IMR-90 (cell line): ENCODE measurements around the gene ROCK1. TPM values are rescaled to one million over a fixed set of nuclear protein-coding genes. Genes with fewer than 3 reads are reported as not detected.

Experiments used
- ATAC-seq: fragments of 200-7000 bp; cut with Tn5 transposase; 2 replicates; pipeline ENCODE4 v1.9.1; 2020; ENCODE audit warnings: low read depth, mild to moderate bottlenecking, moderate library complexity
- BruUV-seq: library from RNA; stranded (reverse); fragments of 400-500 nt; replicated peaks from 2 replicates; lab custom pipeline; 2021; lab: Mats Ljungman, UMichigan
- CTCF ChIA-PET: fragments of 300-600 bp; formaldehyde crosslinking; extraction: SDS; loops from one replicate; lab custom pipeline; 2021; ENCODE audit warnings: antibody characterized with exemption; lab: Yijun Ruan, JAX
- POLR2A ChIA-PET: fragments of 300-600 bp; sonication (Branson Sonifier 250); formaldehyde crosslinking; loops from one replicate; lab custom pipeline; 2022; ENCODE audit warnings: antibody characterized with exemption; ENCODE audit not compliant: unreplicated experiment; lab: Charles Lee
- DNase-seq: peaks from one replicate; pipeline ENCODE4 v3.0.0; 2013
- H2AFZ ChIP-seq: replicated peaks from 2 replicates; pipeline ENCODE3; 2013; ENCODE audit warnings: low read length, mild to moderate bottlenecking; ENCODE audit not compliant: poor library complexity
- H2AK5ac ChIP-seq: 2 replicates; pipeline ENCODE4 v1.6.1; 2013; ENCODE audit warnings: low read depth, low read length, inconsistent platforms
- H2AK9ac ChIP-seq: replicated peaks from 2 replicates; pipeline ENCODE3; 2013; ENCODE audit warnings: mild to moderate bottlenecking, low read depth, low read length, moderate library complexity; ENCODE audit not compliant: poor library complexity
- H2BK120ac ChIP-seq: 2 replicates; pipeline ENCODE4 v1.6.1; 2013; ENCODE audit warnings: low read depth, low read length, inconsistent platforms
- H2BK15ac ChIP-seq: 3 replicates; pipeline ENCODE4 v1.6.1; 2013; ENCODE audit warnings: low read depth, low read length, inconsistent platforms
- H2BK20ac ChIP-seq: 2 replicates; pipeline ENCODE4 v1.6.1; 2013; ENCODE audit warnings: low read depth, mild to moderate bottlenecking, inconsistent platforms, low read length, moderate library complexity
- H2BK5ac ChIP-seq: 2 replicates; pipeline ENCODE4 v1.6.1; 2013; ENCODE audit warnings: mild to moderate bottlenecking, low read depth, low read length, inconsistent platforms; ENCODE audit not compliant: poor library complexity, severe bottlenecking
- H3K14ac ChIP-seq: replicated peaks from 2 replicates; pipeline ENCODE4 v1.6.1; 2013; ENCODE audit warnings: low read depth, low read length, inconsistent platforms
- H3K18ac ChIP-seq: 2 replicates; pipeline ENCODE4 v1.6.1; 2013; ENCODE audit warnings: low read depth, low read length, control low read depth
- H3K23ac ChIP-seq: 2 replicates; pipeline ENCODE4 v1.6.1; 2013; ENCODE audit warnings: low read depth, low read length, inconsistent platforms
- H3K27ac ChIP-seq: 2 replicates; pipeline ENCODE4 v1.5.1; 2013; ENCODE audit warnings: mild to moderate bottlenecking, control low read depth, low read length; ENCODE audit not compliant: insufficient read depth
- H3K27me3 ChIP-seq: 2 replicates; pipeline ENCODE4 v1.6.1; 2013; ENCODE audit warnings: low read length; ENCODE audit not compliant: control insufficient read depth, insufficient read depth
- H3K36me3 ChIP-seq: 2 replicates; pipeline ENCODE4 v1.6.1; 2013; ENCODE audit warnings: low read length, mixed read lengths; ENCODE audit not compliant: control insufficient read depth, insufficient read depth
- H3K4ac ChIP-seq: 2 replicates; pipeline ENCODE4 v1.6.1; 2013; ENCODE audit warnings: low read depth, low read length, inconsistent platforms
- H3K4me1 ChIP-seq: 2 replicates; pipeline ENCODE4 v1.6.1; 2013; ENCODE audit warnings: low read length, mixed read lengths; ENCODE audit not compliant: control insufficient read depth, insufficient read depth
- H3K4me2 ChIP-seq: 2 replicates; pipeline ENCODE4 v1.6.1; 2013; ENCODE audit warnings: low read depth, mild to moderate bottlenecking, control low read depth, low read length, moderate library complexity
- H3K4me3 ChIP-seq: 2 replicates; pipeline ENCODE4 v1.5.1; 2013; ENCODE audit warnings: low read depth, mild to moderate bottlenecking, control low read depth, low read length, moderate library complexity; ENCODE audit not compliant: insufficient read depth
- H3K56ac ChIP-seq: 2 replicates; pipeline ENCODE4 v1.6.1; 2013; ENCODE audit warnings: low read length, inconsistent platforms; ENCODE audit not compliant: insufficient read depth; ENCODE audit errors: extremely low read depth
- H3K79me1 ChIP-seq, 2 experiments: 2 replicates each; pipeline ENCODE4 v1.6.1; 2013; ENCODE audit warnings: low read length in 2 of 2, inconsistent platforms in 1 of 2, low read depth in 1 of 2
- H3K9ac ChIP-seq: 2 replicates; pipeline ENCODE4 v1.6.1; 2013; ENCODE audit warnings: low read depth, low read length, control low read depth
- H3K9me1 ChIP-seq: 2 replicates; pipeline ENCODE4 v1.6.1; 2013; ENCODE audit warnings: low read length, inconsistent platforms; ENCODE audit not compliant: insufficient read depth
- H3K9me3 ChIP-seq: 2 replicates; pipeline ENCODE4 v1.6.1; 2013; ENCODE audit warnings: low read length; ENCODE audit not compliant: control insufficient read depth, insufficient read depth
- H4K20me1 ChIP-seq: 2 replicates; pipeline ENCODE4 v1.6.1; 2013; ENCODE audit warnings: low read length, inconsistent platforms; ENCODE audit not compliant: insufficient read depth
- H4K5ac ChIP-seq: 2 replicates; pipeline ENCODE4 v1.6.1; 2013; ENCODE audit warnings: mild to moderate bottlenecking, low read depth, low read length, control low read depth
- H4K8ac ChIP-seq, 2 experiments: 2 replicates each; pipeline ENCODE4 v1.6.1; 2013; ENCODE audit warnings: low read depth in 2 of 2, low read length in 2 of 2, control low read depth in 1 of 2, inconsistent platforms in 1 of 2
- H4K91ac ChIP-seq: 2 replicates; pipeline ENCODE4 v1.6.1; 2013; ENCODE audit warnings: low read depth, low read length, inconsistent platforms; ENCODE audit not compliant: insufficient read depth
- BHLHE40 ChIP-seq: fragments of 150-350 bp; IDR thresholded peaks from 2 replicates; pipeline ENCODE4 v1.6.1; 2016; ENCODE audit warnings: mild to moderate bottlenecking, low read depth, low read length
- CEBPB ChIP-seq: IDR thresholded peaks from 2 replicates; pipeline ENCODE4 v1.6.1; 2012; ENCODE audit warnings: low read depth, low read length, improper control_type of control experiment
- CHD1 ChIP-seq: IDR thresholded peaks from 2 replicates; pipeline ENCODE4 v1.6.1; 2012; ENCODE audit warnings: low read depth, low read length, improper control_type of control experiment
- CTCF ChIP-seq: conservative IDR thresholded peaks from 2 replicates; pipeline ENCODE4 v1.5.1; 2012; ENCODE audit warnings: mild to moderate bottlenecking, low read depth, low read length, improper control_type of control experiment
- ELK1 ChIP-seq: fragments of 150-350 bp; IDR thresholded peaks from 2 replicates; pipeline ENCODE4 v1.6.1; 2016; ENCODE audit warnings: low read depth, mild to moderate bottlenecking, low read length, moderate library complexity, borderline replicate concordance
- FOS ChIP-seq: fragments of 150-350 bp; IDR thresholded peaks from 2 replicates; pipeline ENCODE4 v1.6.1; 2016; ENCODE audit warnings: low read depth, low read length
- MAFK ChIP-seq: IDR thresholded peaks from 2 replicates; pipeline ENCODE4 v1.6.1; 2012; ENCODE audit warnings: low read depth, low read length, improper control_type of control experiment
- MAZ ChIP-seq: IDR thresholded peaks from 2 replicates; pipeline ENCODE4 v1.6.1; 2012; ENCODE audit warnings: low read depth, mild to moderate bottlenecking, low read length, improper control_type of control experiment, moderate library complexity, borderline replicate concordance
- MXI1 ChIP-seq: IDR thresholded peaks from 2 replicates; pipeline ENCODE4 v1.6.1; 2012; ENCODE audit warnings: low read depth, mild to moderate bottlenecking, low read length, moderate library complexity, borderline replicate concordance
- NFE2L2 ChIP-seq: fragments of 150-350 bp; IDR thresholded peaks from 2 replicates; pipeline ENCODE4 v1.6.1; 2016; ENCODE audit warnings: low read depth, mild to moderate bottlenecking, low read length
- RAD21 ChIP-seq: IDR thresholded peaks from 2 replicates; pipeline ENCODE4 v1.6.1; 2012; ENCODE audit warnings: low read length, improper control_type of control experiment
- RCOR1 ChIP-seq: IDR thresholded peaks from 2 replicates; pipeline ENCODE4 v1.6.1; 2012; ENCODE audit warnings: mild to moderate bottlenecking, low read length, improper control_type of control experiment; ENCODE audit not compliant: insufficient replicate concordance
- RFX5 ChIP-seq: IDR thresholded peaks from 2 replicates; pipeline ENCODE4 v1.8.0; 2012; ENCODE audit warnings: low read depth, mild to moderate bottlenecking, low read length, moderate library complexity
- SMC3 ChIP-seq: fragments of 150-350 bp; IDR thresholded peaks from 2 replicates; pipeline ENCODE4 v1.6.1; 2016; ENCODE audit warnings: low read depth, mild to moderate bottlenecking, antibody characterized with exemption, low read length, moderate library complexity
- USF2 ChIP-seq: fragments of 150-350 bp; IDR thresholded peaks from 2 replicates; pipeline ENCODE4 v1.6.1; 2017; ENCODE audit warnings: mild to moderate bottlenecking, antibody characterized with exemption, low read length, low read depth
- dilution Hi-C: fragments of 300-500 bp; cut with HindIII; formaldehyde crosslinking; loops from one replicate; pipeline ENCODE4 v1.14.3; 2018; ENCODE audit warnings: low sequenced_read_pairs; ENCODE audit not compliant: unreplicated experiment
- in situ Hi-C: fragments of 300-500 bp; cut with MboI; formaldehyde crosslinking; loops from 3 replicates; pipeline ENCODE4 v1.14.3; 2019; ENCODE audit warnings: low sequenced_read_pairs, inconsistent platforms, mixed read lengths
- intact Hi-C: fragments of 100-400 bp; cut with micrococcal nuclease; formaldehyde crosslinking; loops from 2 replicates; pipeline ENCODE4 v1.10.0; 2022
- polyA plus RNA-seq, 3 experiments: library from polyadenylated mRNA; depleted of rRNA; stranded (reverse); fragments of >200 nt; gene quantifications; 2 replicates each; pipeline ENCODE4 v1.2.3, GENCODE V29; 2012; ENCODE audit warnings: low replicate concordance in 1 of 3
- total RNA-seq: library from RNA; depleted of rRNA; stranded (reverse); fragments of >200 nt; gene quantifications from 2 replicates; pipeline ENCODE4 v1.2.3, GENCODE V29; 2012

ROCK1 gene
- total and polyA plus RNA-seq, 2 of the 4 experiments (the other 2 are of a cell fraction): 9.9 to 17.0 TPM

GRCh38 chr18:21012308-21012707 is 99.3 kb downstream of the ROCK1 start:
- Histone ChIP-seq H4K91ac (no peak overlapping the region), H4K20me1 (no peaks in the 10 kb centered on the region), H3K56ac (no peak overlapping the region), H3K4me2 (no peak overlapping the region), H3K4ac (no peak overlapping the region), H3K9ac (no peak overlapping the region), H4K8ac (no peak overlapping the region), H3K27ac (no peak overlapping the region), H3K9me3 (no peaks in the 10 kb centered on the region), H2BK120ac (no peak overlapping the region), H2BK20ac (no peak overlapping the region), H3K23ac (no peak overlapping the region), H3K18ac (no peak overlapping the region), H3K4me1 (peaks cover 2% of the 10 kb centered on the region; the same call in 1 of the 2 replicates), H3K9me1 (peaks cover 5% of the 10 kb centered on the region; the same call in 1 of the 2 replicates), H3K36me3 (peaks cover 25% of the 10 kb centered on the region), H2AK5ac (no peak overlapping the region), H2AFZ (no peak overlapping the region), H2BK5ac (no peak overlapping the region), H4K5ac (no peak overlapping the region), H3K14ac (no peak overlapping the region), H3K4me3 (no peak overlapping the region), H2AK9ac (no peak overlapping the region), H3K27me3 (no peaks in the 10 kb centered on the region), H3K79me1 (peaks cover 0 to 5% of the 10 kb centered on the region in 2 experiments; a peak in 1 of 4 replicates), H2BK15ac (no peak overlapping the region)
- CTCF ChIA-PET: no interaction called here
- intact Hi-C loops: no loop called here
- POLR2A ChIA-PET: no interaction called here
- ATAC-seq (no peak), DNase-seq (no peak)
- in situ Hi-C loops: no loop called here
- dilution Hi-C loops: no loop called here
- TF ChIP-seq MAZ (no peak), CTCF (no peak), CEBPB (no peak), RFX5 (no peak), ELK1 (no peak), RCOR1 (no peak), MAFK (no peak), BHLHE40 (no peak), SMC3 (no peak), CHD1 (no peak), MXI1 (no peak), RAD21 (no peak), NFE2L2 (no peak), USF2 (no peak), FOS (no peak)
- TSS peak; percentile 36 for BruUV-seq
